COLO668 (cell line): ENCODE data around the gene BSPH1.
"Not testable (repeated sequence)": the region's sequence is repeated elsewhere in the genome, so short reads cannot be mapped to it uniquely, and the experiment has no call there.

Experiments used
- DNase-seq: peaks from one replicate; lab custom pipeline; 2025; ENCODE audit not compliant: unreplicated experiment; lab: John Stamatoyannopoulos, UW

The BSPH1 gene

GRCh38 chr19:47992070-47992469, at the start of gene BSPH1:
Gene BSPH1, minus strand, starts transcription at chr19:47992170. Its CDS starts 89 bp downstream, at chr19:47992081.
- DNase-seq = no peak

- DNase-seq = no peak
Observed at GRCh38 chr19:48036765-48037164, 44.8 kb upstream of the BSPH1 start.

GRCh38 chr19:48033604-48034003, 41.6 kb upstream of the BSPH1 start:
- no peak for DNase-seq

GRCh38 chr19:48030073-48030472, 38.1 kb upstream of the BSPH1 start:
- no peak for DNase-seq

GRCh38 chr19:48029431-48029830, 37.5 kb upstream of the BSPH1 start:
- DNase-seq = no peak

- DNase-seq = no peak
Observed at GRCh38 chr19:48025480-48025879, 33.5 kb upstream of the BSPH1 start.

- no peak for DNase-seq
Observed at GRCh38 chr19:48023518-48023917, 31.5 kb upstream of the BSPH1 start.

- no peak for DNase-seq
Observed at GRCh38 chr19:48023011-48023410, 31.0 kb upstream of the BSPH1 start.

- no peak for DNase-seq
Observed at GRCh38 chr19:48020686-48021085, 28.7 kb upstream of the BSPH1 start.

GRCh38 chr19:48010932-48011758, 19.2 kb upstream of the BSPH1 start:
- DNase-seq = no peak

- no peak for DNase-seq
Observed at GRCh38 chr19:48006762-48007161, 14.8 kb upstream of the BSPH1 start.

GRCh38 chr19:48004236-48004635, 12.3 kb upstream of the BSPH1 start:
- no peak for DNase-seq

- no peak for DNase-seq
Observed at GRCh38 chr19:48000846-48001245, 8.9 kb upstream of the BSPH1 start.

- no peak for DNase-seq
Observed at GRCh38 chr19:47998800-47999199, 6.8 kb upstream of the BSPH1 start.

GRCh38 chr19:47996230-47996727, 4.3 kb upstream of the BSPH1 start:
- no peak for DNase-seq

- DNase-seq = no peak
Observed at GRCh38 chr19:47994209-47994802, 2.3 kb upstream of the BSPH1 start, which contains the start of gene ELSPBP1. Gene ELSPBP1, plus strand, starts transcription at chr19:47994632. Its CDS starts 14,036 bp downstream, at chr19:48008668.

GRCh38 chr19:47991191-47991808, 670 bp downstream of the BSPH1 start:
- DNase-seq = no peak

GRCh38 chr19:47973529-47973928, 18.4 kb downstream of the BSPH1 start:
- no peak for DNase-seq

- not testable (repeated sequence) for DNase-seq
Observed at GRCh38 chr19:47955936-47956335, 36.0 kb downstream of the BSPH1 start.

GRCh38 chr19:47952132-47952531, 39.8 kb downstream of the BSPH1 start:
- DNase-seq = not testable (repeated sequence)

GRCh38 chr19:47949852-47950521, 42.0 kb downstream of the BSPH1 start:
- not testable (repeated sequence) for DNase-seq
